GM12874 (cell line): ENCODE data around the gene LIX1L.

ENCODE experiments used
- TF ChIP-seq, protein P1 (sequence below): IDR thresholded peaks from 2 replicates; pipeline ENCODE4 v1.5.1; 2011; ENCODE audit warnings: low read depth, mild to moderate bottlenecking, control low read depth, low read length, moderate library complexity; ENCODE audit not compliant: insufficient read depth

The LIX1L gene

DNA sequence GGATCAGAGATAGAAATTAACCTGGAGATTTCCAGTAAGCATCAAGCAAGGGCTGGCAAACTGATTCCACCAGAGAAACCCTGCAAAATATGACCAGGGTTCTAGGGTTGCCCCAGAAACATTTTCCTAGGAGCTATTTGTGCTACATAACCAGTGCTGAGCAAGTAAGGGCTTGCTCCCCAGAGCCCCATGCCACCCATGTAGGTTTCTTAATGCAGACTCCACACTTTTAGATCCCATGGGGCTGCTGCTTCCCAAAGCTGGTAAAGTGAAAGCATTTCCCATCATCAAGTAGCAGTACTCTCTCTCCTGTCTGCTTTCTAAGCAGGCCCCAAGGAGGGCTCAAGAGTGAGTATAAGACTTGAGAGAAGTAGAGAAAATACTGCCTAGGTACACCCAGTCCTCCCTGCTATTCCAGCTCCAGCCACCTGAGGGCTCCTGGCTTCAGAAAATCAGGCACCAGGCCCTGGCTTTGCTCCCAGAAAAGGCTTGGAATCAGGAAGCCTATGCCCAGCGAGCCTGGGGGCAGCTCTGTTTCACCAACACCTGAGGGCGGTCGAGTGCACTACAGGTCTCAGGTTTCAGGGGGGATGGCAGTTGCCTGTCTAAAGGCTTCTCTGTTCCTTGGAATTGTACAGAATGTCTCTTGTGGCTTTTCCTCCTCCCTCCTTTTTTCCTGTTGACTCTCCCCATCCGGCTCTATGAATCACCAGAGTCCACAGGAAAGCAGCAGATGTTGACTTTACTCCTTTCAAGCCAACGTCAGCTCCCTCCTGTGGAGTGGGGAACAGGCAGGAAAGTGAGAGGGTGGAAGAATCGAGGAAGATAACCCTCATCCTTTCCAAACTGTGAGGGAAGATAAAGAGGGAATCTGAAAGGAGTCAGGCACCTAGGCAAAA is 66.0 kb downstream of the LIX1L start:
- TF ChIP-seq, protein P1, sequence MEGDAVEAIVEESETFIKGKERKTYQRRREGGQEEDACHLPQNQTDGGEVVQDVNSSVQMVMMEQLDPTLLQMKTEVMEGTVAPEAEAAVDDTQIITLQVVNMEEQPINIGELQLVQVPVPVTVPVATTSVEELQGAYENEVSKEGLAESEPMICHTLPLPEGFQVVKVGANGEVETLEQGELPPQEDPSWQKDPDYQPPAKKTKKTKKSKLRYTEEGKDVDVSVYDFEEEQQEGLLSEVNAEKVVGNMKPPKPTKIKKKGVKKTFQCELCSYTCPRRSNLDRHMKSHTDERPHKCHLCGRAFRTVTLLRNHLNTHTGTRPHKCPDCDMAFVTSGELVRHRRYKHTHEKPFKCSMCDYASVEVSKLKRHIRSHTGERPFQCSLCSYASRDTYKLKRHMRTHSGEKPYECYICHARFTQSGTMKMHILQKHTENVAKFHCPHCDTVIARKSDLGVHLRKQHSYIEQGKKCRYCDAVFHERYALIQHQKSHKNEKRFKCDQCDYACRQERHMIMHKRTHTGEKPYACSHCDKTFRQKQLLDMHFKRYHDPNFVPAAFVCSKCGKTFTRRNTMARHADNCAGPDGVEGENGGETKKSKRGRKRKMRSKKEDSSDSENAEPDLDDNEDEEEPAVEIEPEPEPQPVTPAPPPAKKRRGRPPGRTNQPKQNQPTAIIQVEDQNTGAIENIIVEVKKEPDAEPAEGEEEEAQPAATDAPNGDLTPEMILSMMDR: peak; percentile 84

DNA sequence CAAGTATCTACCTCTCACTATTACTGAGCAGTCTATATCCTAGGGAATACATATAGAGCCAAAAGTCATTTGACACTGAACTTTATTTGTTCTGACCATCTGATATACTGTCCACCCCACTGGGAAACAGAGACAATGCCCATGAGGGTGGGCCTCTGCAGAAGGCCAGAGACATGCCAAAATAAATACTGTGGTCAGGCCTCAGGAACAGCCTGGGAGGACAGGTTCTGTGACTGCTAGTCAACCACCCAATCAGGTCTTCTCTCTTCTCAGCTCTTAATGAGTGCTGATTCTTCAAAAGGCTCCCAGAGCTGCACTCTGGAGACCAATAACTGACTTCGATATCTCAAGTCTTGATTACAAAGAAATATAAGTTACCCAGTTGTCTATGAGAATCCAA is 66.7 kb downstream of the LIX1L start:
- TF ChIP-seq, protein P1: no peak

DNA sequence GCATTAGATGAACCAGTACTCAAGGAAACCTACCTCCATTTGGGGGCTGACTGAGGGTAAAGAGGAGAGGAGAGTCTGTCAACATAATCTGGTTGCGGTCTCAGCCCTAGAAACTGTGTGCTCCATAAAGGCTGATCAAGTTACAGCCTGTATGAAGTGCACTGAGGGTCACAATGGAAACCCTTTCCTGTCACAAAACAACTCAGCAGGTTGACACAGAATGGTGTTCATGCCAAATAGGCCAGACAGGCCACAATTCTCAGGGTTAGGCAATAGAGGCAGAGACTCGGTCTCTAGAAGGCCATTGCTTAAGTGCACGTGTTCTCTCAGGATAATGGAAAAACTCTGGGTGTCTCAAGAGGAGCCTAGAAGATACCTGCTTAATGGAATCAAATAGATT is 68.1 kb downstream of the LIX1L start:
- TF ChIP-seq, protein P1: no peak

DNA sequence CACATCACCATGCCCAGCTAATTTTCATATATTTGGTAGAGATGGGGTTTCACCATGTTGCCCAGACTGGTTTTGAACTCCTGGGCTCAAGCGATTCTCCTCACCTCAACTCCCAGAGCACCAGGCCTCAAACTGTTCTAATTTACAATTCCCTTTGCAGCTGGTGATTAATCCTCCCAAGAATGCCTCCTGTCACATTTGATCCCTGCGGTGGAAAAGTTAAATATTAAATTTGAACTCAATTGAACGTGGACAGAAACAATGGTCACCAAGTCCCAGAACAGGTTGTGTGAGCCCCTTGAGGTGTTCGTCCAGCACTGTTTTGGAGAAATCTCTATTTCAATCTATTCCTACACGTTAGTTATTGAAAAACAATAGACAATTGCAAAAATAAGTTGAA is 70.2 kb downstream of the LIX1L start:
- TF ChIP-seq, protein P1: no peak

DNA sequence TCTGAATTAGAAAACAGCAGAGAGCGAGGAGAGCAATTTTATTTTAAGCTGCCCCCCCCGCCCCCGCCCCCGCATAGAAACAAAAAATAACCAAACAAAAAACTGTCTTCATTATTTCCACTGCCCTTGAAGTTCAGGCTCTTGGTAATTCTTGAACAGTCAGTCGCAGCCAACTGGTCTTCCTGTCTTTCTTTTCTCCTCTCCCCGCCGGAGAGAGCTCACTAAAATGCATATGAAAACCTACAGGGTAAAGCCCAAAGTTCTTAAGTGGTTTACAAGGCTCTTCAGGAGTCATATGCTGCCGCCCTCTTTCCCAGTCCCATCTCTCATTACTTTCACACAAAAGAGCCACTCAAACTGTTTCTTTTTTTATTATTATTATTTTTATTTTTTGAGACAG is 71.0 kb downstream of the LIX1L start:
- TF ChIP-seq, protein P1: no peak

DNA sequence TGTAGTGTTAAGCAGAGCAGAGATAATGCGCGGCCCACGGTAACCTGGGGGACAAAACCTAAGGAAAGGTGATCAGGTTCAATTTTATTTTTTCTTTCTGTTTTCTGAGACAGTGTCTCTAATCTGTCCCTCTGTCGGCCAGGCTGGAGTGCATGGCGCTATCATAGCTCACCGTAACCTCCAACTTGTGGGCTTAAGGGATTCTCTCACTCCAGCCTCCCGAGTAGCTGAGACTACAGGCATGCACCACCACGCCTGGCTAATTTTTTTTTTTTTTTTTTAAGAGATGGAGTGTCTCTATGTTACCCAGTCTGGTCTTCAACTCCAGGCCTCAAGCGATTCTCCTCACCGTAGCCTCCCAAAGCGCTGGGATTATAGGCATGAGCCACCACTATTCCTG is 71.4 kb downstream of the LIX1L start:
- TF ChIP-seq, protein P1: no peak

DNA sequence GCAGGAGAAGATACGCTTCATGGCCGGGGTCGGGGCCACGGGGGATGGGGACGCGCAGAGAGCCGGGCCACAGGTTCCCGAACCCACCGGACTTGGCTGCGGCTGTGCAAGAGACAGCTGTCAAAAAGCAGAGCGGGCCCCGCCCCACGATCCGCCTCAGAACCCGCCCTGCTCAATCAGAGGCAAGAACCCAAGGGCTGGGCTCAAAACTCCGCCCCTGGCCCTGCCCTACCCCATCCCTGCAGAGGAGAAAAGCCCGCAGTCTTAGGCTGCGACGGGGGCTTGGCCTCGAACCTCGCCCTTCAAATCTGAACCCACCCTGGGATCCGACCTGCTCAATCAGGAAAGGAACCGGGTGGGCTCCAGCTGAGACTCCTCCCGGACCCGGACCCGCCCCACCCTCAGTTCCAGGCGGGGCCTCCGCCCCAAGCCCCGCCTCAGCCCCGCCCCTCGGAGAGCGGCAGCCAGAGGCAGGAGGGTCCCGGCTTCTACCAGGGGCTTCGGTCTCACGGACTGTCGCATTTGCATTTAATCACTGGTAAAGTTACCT is 72.0 kb downstream of the LIX1L start, which contains the start of gene ANKRD35:
TSS of gene ANKRD35 (minus strand) at position 129 of the 550 bp plus-strand sequence. CDS start at position 21, 108 bp downstream.
- TF ChIP-seq, protein P1: no peak
